ENCODE results near the gene STX18. TPM values are rescaled to one million over a fixed set of nuclear protein-coding genes. Genes with fewer than 3 reads are reported as not detected.
A peak's percentile ranks its signal among the peaks of the same experiment; 100 is the strongest.

Gene STX18
- 22.6 and 27.4 TPM in 2 replicates for total RNA-seq
- 28.2 and 32.2 TPM in 2 replicates for polyA plus RNA-seq
- polyA plus RNA-seq (2012), result 24.2 and 28.4 TPM in 2 replicates
- 12.4 and 14.2 TPM in 2 replicates for polyA minus RNA-seq (ENCODE audit: low replicate concordance)

DNA sequence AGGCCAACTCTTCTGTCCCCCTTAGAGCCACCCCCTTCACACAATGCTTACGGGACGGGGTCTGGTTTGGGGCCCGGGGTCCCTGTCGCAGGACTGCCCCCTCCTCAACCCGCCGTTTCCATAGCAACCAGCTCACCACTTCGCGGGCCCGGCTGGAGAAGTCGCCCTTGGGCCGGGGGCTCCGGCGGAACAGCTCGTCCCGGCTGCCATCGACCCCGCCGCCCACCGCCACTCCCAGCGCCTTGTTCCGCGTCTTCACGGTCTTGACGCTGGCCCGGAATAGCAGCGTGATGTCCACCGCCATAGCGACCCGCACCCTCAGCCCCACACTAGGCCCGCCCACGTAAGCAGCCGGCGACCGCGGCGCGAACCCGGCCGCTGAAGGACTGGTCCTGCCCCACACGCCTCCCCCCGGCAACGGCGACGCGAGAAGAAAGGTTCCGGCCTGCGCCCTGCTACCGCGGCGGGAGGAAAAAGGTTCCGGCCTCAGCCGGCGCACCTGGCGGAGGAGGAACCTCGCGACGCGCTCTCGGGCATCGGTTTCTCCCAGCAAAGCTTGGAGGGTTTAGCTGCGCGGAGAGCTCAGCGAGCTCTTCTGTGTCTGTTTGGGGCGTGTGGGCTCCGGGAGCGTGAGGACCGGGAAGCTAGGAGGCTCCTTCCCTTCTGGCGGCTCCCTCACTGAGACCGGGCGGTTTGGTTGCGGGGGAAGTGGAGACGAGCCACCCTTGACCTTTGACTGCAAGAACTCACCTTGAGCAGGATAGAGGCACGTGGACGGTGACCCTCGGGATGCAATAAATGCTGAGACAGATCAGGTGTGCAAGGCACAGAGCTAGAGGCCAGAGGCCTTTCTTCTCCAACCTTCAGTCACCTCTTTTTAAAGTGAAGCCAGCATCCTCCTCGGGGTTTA, at the start of gene STX18:
TSS of gene STX18 (minus strand) at position 388 of the 910 bp plus-strand sequence. CDS start at position 304, 84 bp downstream.
- Histone ChIP-seq H3K36me3 (ENCODE audit: control insufficient read depth, insufficient read depth, low read length) (no peaks in the 10 kb centered on the region), H3K27me3 (ENCODE audit: control insufficient read depth, insufficient read depth, low read length) (no peaks in the 10 kb centered on the region), H3K27ac (ENCODE audit: insufficient read depth, low read length) (peak within 1 kb of the TSS; percentile 97), H3K4me1 (ENCODE audit: control insufficient read depth, extremely low read depth, insufficient read depth, low read length) (peaks cover 2% of the 10 kb centered on the region), H3K9me3 (ENCODE audit: control insufficient read depth, insufficient read depth, low read depth, low read length) (no peaks in the 10 kb centered on the region), H4K20me1 (ENCODE audit: control insufficient read depth, extremely low read depth, insufficient read depth, low read length) (peaks cover 2% of the 10 kb centered on the region), H3K4me2 (ENCODE audit: extremely low read depth, insufficient read depth, low read length) (peak within 1 kb of the TSS; percentile 98), H3K9ac (ENCODE audit: insufficient read depth, low read length) (peak within 1 kb of the TSS; percentile 98), H2AFZ (ENCODE audit: low read length) (peak within 1 kb of the TSS; percentile 99), H3K4me3 (replicated peaks in 1 of 4; ENCODE audit: control extremely low read depth in 1 of 4, insufficient read depth in 1 of 4, low read depth in 3 of 4, low read length in 4 of 4) (peak within 1 kb of the TSS; percentile 83 to 96 (median 88)), H3K79me2 (ENCODE audit: control insufficient read depth, insufficient read depth, low read length) (peaks cover 48% of the 10 kb centered on the region)
- TF ChIP-seq EZH2 (IDR thresholded peaks at IDR 0.05; ENCODE audit: low read length, missing control alignments), result no peak
- TF ChIP-seq, protein P1, sequence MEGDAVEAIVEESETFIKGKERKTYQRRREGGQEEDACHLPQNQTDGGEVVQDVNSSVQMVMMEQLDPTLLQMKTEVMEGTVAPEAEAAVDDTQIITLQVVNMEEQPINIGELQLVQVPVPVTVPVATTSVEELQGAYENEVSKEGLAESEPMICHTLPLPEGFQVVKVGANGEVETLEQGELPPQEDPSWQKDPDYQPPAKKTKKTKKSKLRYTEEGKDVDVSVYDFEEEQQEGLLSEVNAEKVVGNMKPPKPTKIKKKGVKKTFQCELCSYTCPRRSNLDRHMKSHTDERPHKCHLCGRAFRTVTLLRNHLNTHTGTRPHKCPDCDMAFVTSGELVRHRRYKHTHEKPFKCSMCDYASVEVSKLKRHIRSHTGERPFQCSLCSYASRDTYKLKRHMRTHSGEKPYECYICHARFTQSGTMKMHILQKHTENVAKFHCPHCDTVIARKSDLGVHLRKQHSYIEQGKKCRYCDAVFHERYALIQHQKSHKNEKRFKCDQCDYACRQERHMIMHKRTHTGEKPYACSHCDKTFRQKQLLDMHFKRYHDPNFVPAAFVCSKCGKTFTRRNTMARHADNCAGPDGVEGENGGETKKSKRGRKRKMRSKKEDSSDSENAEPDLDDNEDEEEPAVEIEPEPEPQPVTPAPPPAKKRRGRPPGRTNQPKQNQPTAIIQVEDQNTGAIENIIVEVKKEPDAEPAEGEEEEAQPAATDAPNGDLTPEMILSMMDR (conservative IDR thresholded peaks at IDR 0.05 in 1 of 2, IDR thresholded peaks at IDR 0.05 in 1 of 2; ENCODE audit: low read depth in 1 of 2, low read length in 2 of 2), result no peak
- DNase-seq (ENCODE audit: low read depth in 2 of 2), result peak; percentile 87 to 88

DNA sequence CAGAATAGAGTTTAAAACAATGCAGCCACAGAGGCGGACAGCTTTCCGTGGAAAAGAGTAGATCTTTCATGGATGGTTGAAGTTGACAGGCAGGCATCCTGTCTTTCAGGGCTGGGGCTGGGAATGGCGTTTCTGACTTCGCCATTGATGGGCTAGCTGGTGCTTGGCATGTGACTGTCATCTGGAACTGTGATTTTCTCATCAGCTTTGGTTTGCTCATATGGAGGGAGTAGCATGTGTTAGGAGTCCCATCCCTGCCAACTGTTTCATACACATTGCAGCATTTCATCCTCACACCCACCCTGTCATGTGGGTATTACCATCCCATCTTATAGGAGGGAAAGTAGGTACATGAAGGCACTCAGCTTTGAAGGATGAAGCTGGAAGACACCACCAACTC, 49.2 kb upstream of the STX18 start:
- no peak overlapping the region for H3K9ac ChIP-seq (ENCODE audit: insufficient read depth, low read length)
- H3K27ac ChIP-seq (ENCODE audit: insufficient read depth, low read length), result no peak overlapping the region
- H3K36me3 ChIP-seq (ENCODE audit: control insufficient read depth, insufficient read depth, low read length), result no peaks in the 10 kb centered on the region
- no peak for DNase-seq (ENCODE audit: low read depth in 2 of 2)
- H2AFZ ChIP-seq (ENCODE audit: low read length), result no peak overlapping the region
- H3K4me2 ChIP-seq (ENCODE audit: extremely low read depth, insufficient read depth, low read length), result peak overlapping the region; percentile 21
- H3K27me3 ChIP-seq (ENCODE audit: control insufficient read depth, insufficient read depth, low read length), result no peaks in the 10 kb centered on the region
- no peak overlapping the region for H3K4me3 ChIP-seq (replicated peaks in 1 of 4; ENCODE audit: control extremely low read depth in 1 of 4, insufficient read depth in 1 of 4, low read depth in 3 of 4, low read length in 4 of 4)
- no peaks in the 10 kb centered on the region for H4K20me1 ChIP-seq (ENCODE audit: control insufficient read depth, extremely low read depth, insufficient read depth, low read length)
- H3K4me1 ChIP-seq (ENCODE audit: control insufficient read depth, extremely low read depth, insufficient read depth, low read length), result peaks cover 6% of the 10 kb centered on the region
- TF ChIP-seq, protein P1 (conservative IDR thresholded peaks at IDR 0.05 in 1 of 2, IDR thresholded peaks at IDR 0.05 in 1 of 2; ENCODE audit: low read depth in 1 of 2, low read length in 2 of 2), result no peak
- no peak for TF ChIP-seq EZH2 (IDR thresholded peaks at IDR 0.05; ENCODE audit: low read length, missing control alignments)
- H3K9me3 ChIP-seq (ENCODE audit: control insufficient read depth, insufficient read depth, low read depth, low read length), result no peaks in the 10 kb centered on the region
- H3K79me2 ChIP-seq (ENCODE audit: control insufficient read depth, insufficient read depth, low read length), result no peaks in the 10 kb centered on the region

DNA sequence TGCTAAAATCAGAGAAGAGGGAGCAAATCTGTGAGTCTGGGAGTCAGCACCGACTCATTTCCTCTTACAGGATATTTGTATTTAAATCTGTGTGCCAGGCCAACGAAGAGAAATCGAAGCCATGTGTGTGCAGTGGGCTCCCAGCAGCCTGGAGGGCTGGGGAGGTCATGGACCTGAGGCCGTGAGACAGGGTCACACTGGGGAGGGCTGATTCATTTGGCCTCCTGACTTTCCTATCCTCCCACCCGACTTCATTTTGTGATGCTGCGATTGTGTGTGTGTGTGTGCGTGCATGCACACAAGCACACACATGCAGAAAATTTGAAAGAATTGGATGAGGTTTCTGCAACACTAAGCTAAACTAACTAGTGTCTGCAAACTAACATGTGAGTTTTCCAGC, 48.7 kb upstream of the STX18 start:
- DNase-seq (ENCODE audit: low read depth in 2 of 2), result peak; percentile 28 to 41
- no peaks in the 10 kb centered on the region for H4K20me1 ChIP-seq (ENCODE audit: control insufficient read depth, extremely low read depth, insufficient read depth, low read length)
- TF ChIP-seq, protein P1 (conservative IDR thresholded peaks at IDR 0.05 in 1 of 2, IDR thresholded peaks at IDR 0.05 in 1 of 2; ENCODE audit: low read depth in 1 of 2, low read length in 2 of 2), result no peak
- TF ChIP-seq EZH2 (IDR thresholded peaks at IDR 0.05; ENCODE audit: low read length, missing control alignments), result no peak
- no peaks in the 10 kb centered on the region for H3K79me2 ChIP-seq (ENCODE audit: control insufficient read depth, insufficient read depth, low read length)
- no peaks in the 10 kb centered on the region for H3K27me3 ChIP-seq (ENCODE audit: control insufficient read depth, insufficient read depth, low read length)
- no peak overlapping the region for H2AFZ ChIP-seq (ENCODE audit: low read length)
- peak overlapping the region; percentile 21 for H3K4me2 ChIP-seq (ENCODE audit: extremely low read depth, insufficient read depth, low read length)
- H3K9me3 ChIP-seq (ENCODE audit: control insufficient read depth, insufficient read depth, low read depth, low read length), result no peaks in the 10 kb centered on the region
- H3K9ac ChIP-seq (ENCODE audit: insufficient read depth, low read length), result no peak overlapping the region
- peak overlapping the region; percentile 2 for H3K27ac ChIP-seq (ENCODE audit: insufficient read depth, low read length)
- no peaks in the 10 kb centered on the region for H3K36me3 ChIP-seq (ENCODE audit: control insufficient read depth, insufficient read depth, low read length)
- H3K4me3 ChIP-seq (replicated peaks in 1 of 4; ENCODE audit: control extremely low read depth in 1 of 4, insufficient read depth in 1 of 4, low read depth in 3 of 4, low read length in 4 of 4), result peak overlapping the region in 1 of 4 experiments; percentile 16
- H3K4me1 ChIP-seq (ENCODE audit: control insufficient read depth, extremely low read depth, insufficient read depth, low read length), result peaks cover 10% of the 10 kb centered on the region
